Lower leg skin (tissue), 3 donors: ENCODE results near the gene ETV2.

Source experiments
- POLR2A ChIP-seq, 2 donors: fragments of 450-650 bp; IDR thresholded peaks; one replicate each; pipeline ENCODE4 v1.6.1; 2016 to 2017; ENCODE audit warnings: antibody characterized with exemption in 2 of 2, mild to moderate bottlenecking in 1 of 2, moderate library complexity in 1 of 2
- TF ChIP-seq, protein P1 (sequence below), 3 donors: fragments of 450-650 bp; IDR thresholded peaks; one replicate each; pipeline ENCODE4 v1.5.1; 2016; ENCODE audit warnings: antibody characterized with exemption in 3 of 3, mild to moderate bottlenecking in 3 of 3, moderate library complexity in 2 of 3

DNA sequence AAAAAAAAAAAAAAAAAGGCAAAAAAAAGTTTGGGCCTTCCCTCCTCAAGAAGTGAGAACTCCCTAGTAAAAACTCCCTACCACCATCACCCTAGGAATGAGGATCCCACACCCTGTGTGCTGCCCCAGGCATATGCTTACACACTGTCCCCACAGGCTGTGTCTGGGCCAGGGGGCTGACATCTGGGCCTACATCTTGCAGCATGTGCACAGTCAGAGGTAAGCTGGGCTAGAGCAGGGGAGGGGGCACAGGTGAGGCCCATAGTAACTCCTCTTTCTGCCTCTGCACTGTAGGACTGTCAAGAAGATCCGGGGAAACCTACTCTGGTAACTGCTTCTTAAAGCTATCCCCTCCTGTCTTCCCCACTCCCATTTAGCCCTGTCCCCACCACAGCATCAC lies 28.0 kb upstream of the ETV2 start:
- TF ChIP-seq, protein P1, sequence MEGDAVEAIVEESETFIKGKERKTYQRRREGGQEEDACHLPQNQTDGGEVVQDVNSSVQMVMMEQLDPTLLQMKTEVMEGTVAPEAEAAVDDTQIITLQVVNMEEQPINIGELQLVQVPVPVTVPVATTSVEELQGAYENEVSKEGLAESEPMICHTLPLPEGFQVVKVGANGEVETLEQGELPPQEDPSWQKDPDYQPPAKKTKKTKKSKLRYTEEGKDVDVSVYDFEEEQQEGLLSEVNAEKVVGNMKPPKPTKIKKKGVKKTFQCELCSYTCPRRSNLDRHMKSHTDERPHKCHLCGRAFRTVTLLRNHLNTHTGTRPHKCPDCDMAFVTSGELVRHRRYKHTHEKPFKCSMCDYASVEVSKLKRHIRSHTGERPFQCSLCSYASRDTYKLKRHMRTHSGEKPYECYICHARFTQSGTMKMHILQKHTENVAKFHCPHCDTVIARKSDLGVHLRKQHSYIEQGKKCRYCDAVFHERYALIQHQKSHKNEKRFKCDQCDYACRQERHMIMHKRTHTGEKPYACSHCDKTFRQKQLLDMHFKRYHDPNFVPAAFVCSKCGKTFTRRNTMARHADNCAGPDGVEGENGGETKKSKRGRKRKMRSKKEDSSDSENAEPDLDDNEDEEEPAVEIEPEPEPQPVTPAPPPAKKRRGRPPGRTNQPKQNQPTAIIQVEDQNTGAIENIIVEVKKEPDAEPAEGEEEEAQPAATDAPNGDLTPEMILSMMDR (IDR thresholded peaks at IDR 0.05): no peak
- TF ChIP-seq POLR2A (IDR thresholded peaks at IDR 0.05): no peak
